Neural cell (in vitro differentiated cells): ENCODE measurements around the gene NOL4L. TPM values are rescaled to one million over a fixed set of nuclear protein-coding genes. Genes with fewer than 3 reads are reported as not detected.
"Not testable (repeated sequence)": the region's sequence is repeated elsewhere in the genome, so short reads cannot be mapped to it uniquely, and the experiment has no call there.

ENCODE experiments used
- H2AFZ ChIP-seq: fragments of 200-600, 300-800 bp; sonication (generic), shearing (Covaris generic); 2 replicates; pipeline ENCODE4 v1.6.0; 2014; ENCODE audit warnings: low read depth, mild to moderate bottlenecking, antibody characterized with exemption, low read length, moderate library complexity
- H3F3A ChIP-seq: fragments of 200-600 bp; shearing (Covaris generic); 2 replicates; pipeline ENCODE4 v1.6.1; 2016; ENCODE audit warnings: mild to moderate bottlenecking, moderate library complexity, mixed read lengths, antibody characterized with exemption, low read length; ENCODE audit not compliant: insufficient read depth, poor library complexity, severe bottlenecking
- H3K27ac ChIP-seq: fragments of 200-600, 300-800 bp; sonication (generic), shearing (Covaris generic); 2 replicates; pipeline ENCODE4 v1.5.1; 2014; ENCODE audit warnings: mild to moderate bottlenecking, low read length, moderate library complexity
- H3K27me3 ChIP-seq: fragments of 300-800, 200-600 bp; sonication (generic), shearing (Covaris generic); 2 replicates; pipeline ENCODE4 v1.6.0; 2014; ENCODE audit warnings: mild to moderate bottlenecking, low read depth, low read length, moderate library complexity; ENCODE audit not compliant: insufficient read depth
- H3K36me3 ChIP-seq: fragments of 300-800, 200-600 bp; sonication (generic), shearing (Covaris generic); 2 replicates; pipeline ENCODE4 v1.5.1; 2014; ENCODE audit warnings: mild to moderate bottlenecking, antibody characterized with exemption, low read length, moderate library complexity; ENCODE audit not compliant: insufficient read depth
- H3K4me2 ChIP-seq: fragments of 300-800, 200-600 bp; sonication (generic), shearing (Covaris generic); 2 replicates; pipeline ENCODE4 v1.6.0; 2014; ENCODE audit warnings: mild to moderate bottlenecking, low read length
- H3K4me3 ChIP-seq: fragments of 300-800, 200-600 bp; sonication (generic), shearing (Covaris generic); 2 replicates; pipeline ENCODE4 v1.5.1; 2014; ENCODE audit warnings: mild to moderate bottlenecking, low read length, moderate library complexity
- H3K79me2 ChIP-seq: fragments of 200-600 bp; shearing (Covaris generic); replicated peaks from 2 replicates; pipeline ENCODE4 v1.6.0; 2014; ENCODE audit warnings: mild to moderate bottlenecking, low read length, moderate library complexity; ENCODE audit not compliant: insufficient read depth
- H3K9ac ChIP-seq: fragments of 300-800, 200-600 bp; sonication (generic), shearing (Covaris generic); 2 replicates; pipeline ENCODE4 v1.6.1; 2016; ENCODE audit warnings: mild to moderate bottlenecking, low read length, mixed read lengths
- H3K9me2 ChIP-seq: fragments of 200-600 bp; shearing (Covaris generic); 2 replicates; pipeline ENCODE4 v1.6.1; 2016; ENCODE audit warnings: mild to moderate bottlenecking, low read length, mixed read lengths; ENCODE audit not compliant: insufficient read depth
- H3K9me3 ChIP-seq: fragments of 200-600, 300-800 bp; sonication (generic), shearing (Covaris generic); 2 replicates; pipeline ENCODE4 v1.6.1; 2016; ENCODE audit warnings: mild to moderate bottlenecking, mixed run types, low read length, moderate library complexity, mixed read lengths
- H4K20me1 ChIP-seq: fragments of 200-600 bp; shearing (Covaris generic); 2 replicates; pipeline ENCODE4 v1.6.1; 2016; ENCODE audit warnings: mild to moderate bottlenecking, mixed run types; ENCODE audit not compliant: insufficient read depth
- CTCF ChIP-seq: fragments of 450-650 bp; IDR thresholded peaks from 2 replicates; pipeline ENCODE4 v1.5.1; 2014; ENCODE audit warnings: antibody characterized with exemption, mild to moderate bottlenecking, moderate library complexity; ENCODE audit not compliant: poor library complexity, severe bottlenecking
- EP300 ChIP-seq: fragments of 450-650 bp; conservative IDR thresholded peaks from 2 replicates; pipeline ENCODE4 v1.6.1; 2014; ENCODE audit warnings: antibody characterized with exemption, mild to moderate bottlenecking, moderate library complexity; ENCODE audit not compliant: poor library complexity, severe bottlenecking
- EZH2 ChIP-seq: fragments of 200-600, 300-800 bp; shearing (Covaris generic), sonication (generic); IDR thresholded peaks from 2 replicates; pipeline ENCODE4 v1.6.1; 2014; ENCODE audit warnings: antibody characterized with exemption, low read length, borderline replicate concordance, mild to moderate bottlenecking; ENCODE audit not compliant: insufficient read depth, poor library complexity, severe bottlenecking
- MXI1 ChIP-seq: fragments of 450-650 bp; conservative IDR thresholded peaks from 2 replicates; pipeline ENCODE4 v1.6.1; 2014; ENCODE audit warnings: antibody characterized with exemption, mild to moderate bottlenecking; ENCODE audit not compliant: poor library complexity, severe bottlenecking
- POLR2AphosphoS5 ChIP-seq: IDR thresholded peaks from 2 replicates; pipeline ENCODE4 v1.6.1; 2012
- RAD21 ChIP-seq: fragments of 450-650 bp; conservative IDR thresholded peaks from 2 replicates; pipeline ENCODE4 v1.6.1; 2014; ENCODE audit warnings: antibody characterized with exemption, mild to moderate bottlenecking, moderate library complexity
- REST ChIP-seq: IDR thresholded peaks from 2 replicates; pipeline ENCODE4 v1.6.1; 2012; ENCODE audit warnings: borderline replicate concordance
- SMC3 ChIP-seq: fragments of 450-650 bp; conservative IDR thresholded peaks from 2 replicates; pipeline ENCODE4 v1.6.1; 2014; ENCODE audit warnings: antibody characterized with exemption, mild to moderate bottlenecking, moderate library complexity; ENCODE audit not compliant: poor library complexity
- TAF1 ChIP-seq: IDR thresholded peaks from 2 replicates; pipeline ENCODE4 v1.6.1; 2012; ENCODE audit warnings: low read depth
- polyA plus RNA-seq: library from polyadenylated mRNA; depleted of rRNA; stranded (reverse); fragments of >200 nt; gene quantifications from 2 replicates; pipeline ENCODE4 v1.2.3, GENCODE V29; 2014

The NOL4L gene
- polyA plus RNA-seq, 1 donor from 2014 or later, result 20.4 TPM

GRCh38 chr20:32594204-32594603 lies 9.1 kb upstream of the NOL4L start:
- H2AFZ ChIP-seq, result no peak overlapping the region
- TF ChIP-seq TAF1 (no peak), POLR2AphosphoS5 (no peak), MXI1 (no peak), EP300 (no peak), RAD21 (no peak), EZH2 (no peak), CTCF (no peak), SMC3 (no peak), REST (no peak)

GRCh38 chr20:32592616-32593015 lies 7.5 kb upstream of the NOL4L start:
- not testable (repeated sequence) for H3K9ac ChIP-seq, H3K9me3 ChIP-seq, H2AFZ ChIP-seq

More at GRCh38 chr20:32594204-32594603, 9.1 kb upstream of the NOL4L start:
- H3K4me3 ChIP-seq, result no peak overlapping the region
- no peaks in the 10 kb centered on the region for H3K9me2 ChIP-seq
- no peaks in the 10 kb centered on the region for H3K9me3 ChIP-seq
- no peaks in the 10 kb centered on the region for H3K79me2 ChIP-seq
- no peaks in the 10 kb centered on the region for H4K20me1 ChIP-seq
- H3K4me2 ChIP-seq, result no peak overlapping the region
- H3K36me3 ChIP-seq, result no peaks in the 10 kb centered on the region
- no peak overlapping the region for H3K9ac ChIP-seq
- no peaks in the 10 kb centered on the region for H3F3A ChIP-seq
- H3K27ac ChIP-seq, result no peak overlapping the region
- no peaks in the 10 kb centered on the region for H3K27me3 ChIP-seq

GRCh38 chr20:32592022-32592421 lies 6.9 kb upstream of the NOL4L start:
- Histone ChIP-seq H2AFZ (no peak overlapping the region), H3K27me3 (no peaks in the 10 kb centered on the region), H3K9ac (no peak overlapping the region), H3K4me3 (no peak overlapping the region), H3K9me3 (no peaks in the 10 kb centered on the region), H3K79me2 (no peaks in the 10 kb centered on the region), H3K27ac (no peak overlapping the region), H3K36me3 (no peaks in the 10 kb centered on the region), H3K9me2 (no peaks in the 10 kb centered on the region), H3F3A (no peaks in the 10 kb centered on the region), H4K20me1 (no peaks in the 10 kb centered on the region), H3K4me2 (no peak overlapping the region)
- TF ChIP-seq RAD21 (no peak), POLR2AphosphoS5 (no peak), SMC3 (no peak), CTCF (no peak), EZH2 (no peak)

More at GRCh38 chr20:32592616-32593015, 7.5 kb upstream of the NOL4L start:
- H3K4me3 ChIP-seq, H3K27ac ChIP-seq, H3K27me3 ChIP-seq, H4K20me1 ChIP-seq, H3K9me2 ChIP-seq, H3K36me3 ChIP-seq, H3K4me2 ChIP-seq, H3K79me2 ChIP-seq, H3F3A ChIP-seq: not testable (repeated sequence)
